Stimulated activated CD4-positive, alpha-beta T cell treated with anti-CD3 and anti-CD28 coated beads, Interleukin-15, amount 100 ng/mL, for 1 hour (primary cell): ENCODE measurements around the gene EXPH5.

ENCODE experiments used
- DNase-seq, 2 donors: peaks; one replicate each; pipeline ENCODE4 v3.0.0-alpha.2; 2020; ENCODE audit warnings: low read depth in 1 of 2, low spot score in 1 of 2

The EXPH5 gene

DNA sequence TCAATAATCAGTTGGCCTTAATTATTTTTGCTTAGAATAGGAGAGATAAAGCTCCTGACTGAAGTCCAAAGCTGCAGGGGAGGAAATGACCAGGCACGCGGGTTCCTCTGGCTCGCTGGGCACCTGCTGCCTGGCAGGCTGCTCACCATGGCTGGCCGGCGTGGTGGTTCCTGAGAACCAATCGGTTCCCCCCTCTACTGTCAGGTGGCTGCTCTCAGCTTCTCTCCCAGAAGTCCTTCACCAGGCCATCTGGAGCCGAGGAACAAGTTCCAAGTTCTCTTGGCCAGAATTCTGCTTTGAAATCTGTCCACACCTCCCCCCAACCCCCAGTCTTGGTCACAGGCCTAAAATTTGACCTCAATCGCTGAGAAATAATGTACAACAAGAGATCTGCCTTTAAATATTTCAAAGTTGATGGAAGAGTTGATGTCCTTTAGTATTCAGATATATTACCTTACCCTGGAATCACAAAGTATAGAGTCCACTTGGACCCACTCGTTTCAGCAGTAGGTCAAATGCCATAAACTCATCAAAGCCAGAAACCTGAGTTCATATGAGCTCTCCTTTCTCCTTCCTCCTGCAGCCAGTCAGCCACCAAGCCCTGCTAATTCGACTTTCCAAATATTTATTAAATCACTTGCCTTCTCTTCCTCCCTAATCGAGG is 25.2 kb downstream of the EXPH5 start:
- DNase-seq: no peak

DNA sequence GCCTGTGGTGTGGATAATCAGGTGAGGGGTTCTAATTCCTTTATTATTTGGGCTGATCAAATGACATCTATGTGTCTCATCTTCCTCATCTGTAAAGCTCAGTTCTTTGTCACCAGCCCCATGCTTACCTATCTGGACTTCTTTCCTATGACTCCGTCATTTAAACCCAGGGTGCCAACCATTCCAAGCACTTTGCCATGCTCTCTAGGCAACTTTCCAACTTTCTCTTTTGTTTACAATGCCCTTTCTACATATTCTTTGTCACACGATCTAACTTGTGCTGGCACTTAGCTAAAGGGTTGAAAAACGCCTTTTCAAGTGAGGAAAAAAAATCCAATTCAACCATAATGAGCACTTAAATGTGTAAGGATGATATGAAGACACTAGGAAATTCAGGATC is 27.9 kb downstream of the EXPH5 start:
- no peak for DNase-seq

DNA sequence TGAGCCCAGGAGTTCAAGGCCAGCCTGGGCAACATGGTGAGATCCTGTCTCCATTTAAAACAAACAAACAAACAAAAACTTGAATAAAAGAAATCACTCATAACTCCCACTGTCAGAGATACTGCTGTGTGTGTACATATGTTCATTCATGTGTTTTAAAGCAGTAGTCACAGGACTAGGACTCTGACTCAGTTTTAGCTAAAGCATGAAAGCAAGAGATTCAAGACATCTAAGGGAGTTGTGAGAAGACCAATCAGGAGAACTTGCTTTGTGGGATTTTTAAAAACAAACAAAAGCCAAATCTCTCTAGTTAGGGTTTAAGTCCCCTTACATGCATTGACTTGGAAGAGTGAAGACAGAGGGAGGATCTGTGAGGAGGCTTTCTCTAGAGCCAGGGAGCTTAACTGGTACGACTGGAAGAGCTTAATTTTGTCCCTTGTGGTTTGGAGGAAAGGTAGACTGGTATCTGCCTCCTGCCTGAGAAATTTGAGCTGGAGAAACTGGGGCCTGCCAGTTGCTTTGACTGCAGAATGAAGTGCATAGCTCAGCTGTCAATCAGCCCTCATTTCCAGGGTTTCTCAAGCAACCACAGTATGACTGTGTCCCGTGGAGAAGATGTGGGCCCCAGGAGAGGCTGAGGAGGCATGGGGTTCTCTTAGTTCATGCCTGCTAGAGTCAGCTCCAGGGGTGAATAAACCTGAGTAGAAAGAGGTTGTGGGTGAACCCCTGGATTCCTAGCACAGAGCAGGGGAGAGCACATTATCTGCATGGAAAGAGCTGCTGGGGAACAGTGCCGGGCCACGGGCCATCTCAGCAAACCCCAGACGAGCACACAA is 30.6 kb downstream of the EXPH5 start:
- no peak for DNase-seq

DNA sequence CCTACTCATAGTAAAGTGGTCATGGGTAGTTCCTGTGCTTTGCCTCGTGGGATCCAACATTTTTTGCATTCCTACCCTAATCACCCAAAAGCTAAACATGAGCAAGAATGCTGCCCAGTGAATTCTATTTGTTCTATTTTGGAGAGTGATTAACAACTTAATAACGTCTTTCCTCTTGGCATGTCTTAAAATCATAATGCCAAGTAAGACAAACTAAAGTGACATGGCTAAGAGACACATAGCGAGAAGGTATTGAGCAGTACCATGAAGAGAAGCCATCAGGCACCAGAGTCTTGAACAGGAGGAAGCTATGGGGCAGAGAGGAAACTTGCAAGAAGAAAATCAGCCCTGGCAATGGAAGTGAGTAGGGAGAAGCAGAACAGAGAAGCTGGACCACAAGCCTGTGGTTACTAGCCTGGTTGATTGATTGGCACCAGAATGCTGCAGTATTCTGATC is 32.0 kb downstream of the EXPH5 start:
- DNase-seq: no peak

DNA sequence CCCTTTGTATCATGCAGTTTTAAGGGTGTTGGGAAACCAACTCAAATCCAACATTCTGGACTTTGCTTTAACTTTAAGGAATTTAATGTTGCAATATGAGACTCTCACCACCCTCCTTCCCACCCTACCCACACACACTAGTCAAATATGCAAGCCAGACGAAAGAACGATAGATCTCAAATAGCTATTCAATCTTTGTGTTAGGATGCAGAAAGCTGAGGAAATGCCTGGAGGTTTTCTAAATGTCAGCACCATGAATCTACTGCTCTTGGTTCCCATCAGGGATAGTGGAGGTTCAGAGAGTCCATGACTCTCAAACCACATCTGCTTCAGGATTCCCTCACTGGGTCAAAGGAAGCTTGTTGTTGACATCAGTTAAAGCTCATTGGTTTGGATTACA is 33.7 kb downstream of the EXPH5 start:
- no peak for DNase-seq

DNA sequence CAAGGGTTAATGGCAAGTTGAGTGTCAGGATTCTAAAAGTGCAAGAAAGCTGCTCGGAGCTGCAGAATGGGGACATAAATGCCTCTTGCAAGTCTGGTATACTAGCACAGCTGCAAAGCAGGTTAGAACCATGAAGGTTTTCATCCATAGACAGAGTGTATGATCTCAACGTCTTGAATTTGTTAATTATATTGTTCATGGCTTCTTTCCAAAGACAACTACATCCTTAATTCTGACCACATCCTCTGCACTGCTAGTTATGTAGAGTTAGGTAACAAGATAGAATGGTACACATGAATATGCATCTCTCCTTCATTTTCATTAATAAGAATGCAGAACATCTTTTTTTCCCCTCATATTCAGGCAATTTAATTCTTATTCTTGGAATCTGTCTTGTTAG is 34.2 kb downstream of the EXPH5 start:
- DNase-seq: no peak

DNA sequence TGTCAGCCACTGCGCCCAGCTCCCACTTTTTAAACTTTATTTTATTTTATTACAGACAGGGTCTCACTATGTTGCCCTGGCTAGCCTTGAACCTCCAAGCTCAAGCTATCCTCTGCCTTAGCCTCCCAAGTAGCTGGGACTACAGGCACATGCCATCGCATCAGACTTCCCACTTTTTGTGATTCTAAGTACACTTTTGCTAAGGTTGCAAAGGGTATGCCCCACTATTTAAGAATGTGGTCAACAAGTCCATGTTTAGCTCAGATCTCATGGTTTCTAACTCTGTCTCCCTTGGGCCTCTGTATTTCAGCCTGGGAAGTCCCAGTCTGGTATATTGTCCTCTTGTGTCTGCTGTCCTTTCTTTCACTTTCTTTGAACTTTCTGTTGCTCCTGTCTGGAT is 35.3 kb downstream of the EXPH5 start:
- DNase-seq: no peak

DNA sequence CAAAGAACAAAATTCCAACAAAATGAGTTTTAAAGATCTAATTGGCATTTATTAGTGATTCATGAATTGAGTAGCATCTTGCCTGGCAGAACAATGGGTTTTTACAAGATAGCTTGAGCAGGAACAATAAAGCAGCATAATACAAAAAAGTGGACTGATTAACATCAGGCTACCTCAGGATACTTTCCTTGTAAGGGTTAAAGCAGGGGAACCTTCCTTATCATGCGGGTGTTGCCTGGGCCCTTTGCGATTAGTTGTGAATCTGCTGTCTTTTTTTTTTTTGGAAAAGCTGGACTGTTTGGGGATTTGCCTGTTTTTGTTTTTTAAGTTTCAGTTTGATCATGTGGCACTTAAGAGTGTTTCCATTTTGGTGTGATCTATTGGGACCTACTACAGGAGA is 37.5 kb downstream of the EXPH5 start:
- DNase-seq: no peak

DNA sequence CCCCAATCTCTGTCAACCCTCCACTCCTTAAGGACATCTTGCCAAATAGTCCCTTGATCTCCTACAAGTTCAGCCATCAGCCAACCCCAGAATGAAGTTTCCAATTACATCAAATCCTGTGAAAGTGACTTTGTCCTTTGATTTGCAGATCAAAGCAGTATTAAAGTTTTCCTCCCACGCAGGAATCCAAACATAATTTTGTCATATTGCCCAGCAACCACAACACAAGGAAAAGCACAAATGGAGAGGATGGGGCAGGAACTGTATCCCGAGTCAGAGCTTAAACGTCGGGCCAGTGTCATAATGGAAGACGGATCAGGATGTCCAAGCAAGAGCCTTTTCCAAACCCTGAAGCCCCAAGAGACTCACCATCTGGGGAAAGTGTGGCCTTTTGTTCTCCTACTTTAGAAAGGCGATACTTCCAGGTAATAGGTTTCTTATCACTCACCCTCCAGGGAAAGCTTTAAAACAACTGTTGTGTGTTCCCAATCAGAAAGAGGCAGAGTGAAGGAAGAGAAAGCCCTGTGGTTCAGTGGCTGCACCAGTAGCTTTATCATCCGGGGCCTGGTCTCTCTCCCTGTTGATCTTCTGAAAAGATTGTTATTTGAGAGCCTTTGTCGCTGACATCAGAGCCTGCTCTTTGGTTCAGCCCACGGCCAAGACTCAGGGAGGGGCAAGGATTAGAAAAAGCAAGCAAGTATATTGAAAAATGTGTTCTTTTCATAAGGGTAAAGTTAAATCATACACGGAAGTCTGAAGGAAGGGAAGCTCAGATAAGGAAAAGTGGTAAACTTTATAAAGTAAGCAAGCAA is 41.7 kb downstream of the EXPH5 start:
- DNase-seq: no peak

DNA sequence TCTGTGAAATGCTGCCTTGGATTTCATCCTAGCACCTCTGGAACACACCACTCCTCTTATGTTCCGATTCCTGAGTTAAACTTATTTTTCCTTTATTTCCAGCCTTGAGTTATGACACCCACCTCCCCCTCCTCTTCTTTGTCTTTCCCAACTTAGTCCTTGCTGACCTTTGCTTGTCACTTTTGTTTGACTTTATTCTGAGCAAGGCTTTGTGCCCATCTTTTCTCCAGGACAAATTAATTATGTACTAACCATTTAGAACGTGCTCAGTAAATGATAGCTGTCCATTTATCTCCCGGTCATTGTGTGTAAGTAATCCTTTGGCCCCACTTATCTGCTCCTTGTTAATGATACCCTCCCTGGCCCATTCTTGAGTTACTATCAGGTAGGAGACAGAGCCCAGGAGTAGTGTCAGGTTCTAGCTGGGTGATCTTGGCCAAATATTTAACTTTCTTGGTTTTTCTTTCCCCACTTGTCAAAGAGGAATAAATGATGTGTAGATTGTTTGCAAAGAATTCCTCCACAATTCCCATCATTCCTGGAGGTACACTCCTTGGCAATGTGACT is 44.2 kb downstream of the EXPH5 start:
- no peak for DNase-seq

DNA sequence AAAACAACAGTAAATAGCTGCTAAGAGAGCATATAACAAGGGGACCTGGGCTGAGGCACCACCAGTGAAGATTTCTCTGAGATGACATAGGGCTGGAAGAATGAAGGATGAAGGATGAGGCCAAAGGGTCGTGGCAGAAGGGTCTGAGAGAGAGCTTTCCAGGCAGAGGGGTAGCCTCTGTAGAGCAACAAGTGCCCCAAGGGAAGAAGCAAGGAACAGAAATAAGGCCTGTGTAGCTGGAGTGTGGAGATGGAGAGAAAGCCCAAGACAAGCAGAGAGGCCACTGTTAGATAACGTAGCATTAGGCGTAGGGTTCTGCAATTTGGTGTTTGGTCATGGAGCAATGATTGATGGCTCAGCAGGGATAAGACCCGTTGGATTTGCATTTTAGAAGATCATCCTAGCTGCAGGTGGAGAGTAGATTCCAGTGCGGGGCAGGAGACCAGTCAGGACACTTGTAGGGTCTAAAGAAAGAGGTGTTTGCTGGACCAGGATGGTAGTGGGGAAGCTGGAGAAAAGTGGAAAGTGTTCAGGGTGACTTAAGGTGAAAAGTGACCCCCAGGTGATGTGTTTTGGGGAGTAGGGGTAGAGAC is 47.6 kb downstream of the EXPH5 start:
- DNase-seq: no peak

DNA sequence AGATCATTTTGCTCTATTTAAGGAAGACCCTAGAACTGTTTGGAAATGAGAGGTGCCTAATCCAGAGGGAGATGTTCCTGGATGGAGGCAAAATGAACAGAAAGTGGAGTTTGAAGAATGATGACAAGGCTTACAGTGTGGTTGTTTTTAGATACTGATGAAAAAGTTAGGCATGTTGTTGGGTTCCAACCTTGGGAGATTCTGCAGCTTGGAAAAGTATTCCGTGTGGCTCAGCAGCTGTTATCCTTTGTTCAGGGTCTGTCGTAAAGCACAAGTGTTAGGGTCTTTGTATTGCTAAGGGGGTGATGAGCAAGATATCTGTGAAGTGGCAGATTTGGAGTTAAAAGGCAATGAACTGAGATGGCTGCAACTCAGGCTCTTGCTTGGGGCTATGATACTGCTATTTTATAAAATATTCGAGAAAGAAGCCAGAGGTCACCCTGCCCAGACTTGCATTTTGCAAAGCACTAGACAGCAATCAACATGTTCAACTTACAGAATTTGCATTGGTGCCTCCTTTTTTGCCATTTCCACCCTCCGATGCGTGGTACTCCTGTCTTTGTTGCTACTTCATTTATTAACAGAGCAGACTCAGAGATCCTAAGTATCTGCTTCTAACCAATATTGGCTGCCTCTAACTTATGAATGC is 50.1 kb downstream of the EXPH5 start:
- DNase-seq: no peak

DNA sequence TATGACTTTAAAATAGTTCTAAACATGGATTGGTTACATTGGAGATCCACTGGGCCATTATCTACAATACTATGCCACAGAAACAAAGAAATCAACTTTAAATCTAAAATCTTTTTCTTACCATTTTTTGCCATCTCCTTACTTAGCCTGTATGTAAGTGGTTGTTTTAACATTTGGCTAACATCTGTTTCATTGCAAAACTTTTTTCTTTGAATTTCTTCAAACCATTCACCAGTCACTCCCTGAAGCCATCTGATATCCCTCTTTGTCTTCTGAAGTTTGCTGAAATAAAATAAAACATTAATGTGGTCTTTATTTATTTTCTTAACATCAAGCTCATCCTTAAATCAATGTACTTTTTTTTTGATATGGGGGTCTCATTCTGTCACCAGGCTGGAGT is 52.0 kb downstream of the EXPH5 start:
- DNase-seq: no peak

DNA sequence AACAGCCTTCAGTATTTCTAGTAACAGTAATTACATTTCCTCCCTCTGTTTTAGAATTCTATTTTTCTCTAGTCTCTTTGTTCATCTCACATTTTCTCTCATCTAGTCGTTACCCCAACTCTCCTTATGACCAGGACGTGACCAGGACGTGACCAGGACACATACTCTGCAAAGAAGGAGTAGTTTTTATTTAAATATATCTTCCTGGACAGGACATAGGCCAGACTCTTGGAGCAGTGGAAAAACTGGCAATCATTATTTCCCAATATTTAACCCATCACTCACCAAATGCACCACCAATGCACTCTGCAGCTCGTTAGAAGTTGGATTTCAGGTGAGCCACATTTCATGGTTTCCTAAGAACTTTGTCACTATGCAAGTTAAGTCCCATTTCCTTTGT is 55.1 kb downstream of the EXPH5 start:
- DNase-seq: no peak

DNA sequence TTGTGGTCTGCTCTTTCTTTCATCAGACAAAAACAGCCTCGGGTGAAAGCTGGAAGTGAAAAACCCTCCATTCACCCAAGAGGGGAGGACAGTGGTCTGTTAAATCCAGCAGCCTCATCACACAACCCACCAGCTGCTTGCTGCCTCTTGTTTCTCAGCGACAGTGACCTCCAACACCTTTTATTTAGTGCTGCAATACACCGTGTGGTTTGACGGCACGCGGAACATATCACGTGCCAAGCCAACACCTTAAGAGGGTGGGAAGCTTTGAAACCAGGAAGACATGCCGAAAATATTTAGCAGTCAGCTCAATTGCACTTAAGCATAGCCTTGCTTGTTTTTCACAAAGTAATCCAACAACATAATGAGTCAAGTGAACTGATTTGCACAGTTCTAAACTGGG is 55.5 kb downstream of the EXPH5 start:
- no peak for DNase-seq

DNA sequence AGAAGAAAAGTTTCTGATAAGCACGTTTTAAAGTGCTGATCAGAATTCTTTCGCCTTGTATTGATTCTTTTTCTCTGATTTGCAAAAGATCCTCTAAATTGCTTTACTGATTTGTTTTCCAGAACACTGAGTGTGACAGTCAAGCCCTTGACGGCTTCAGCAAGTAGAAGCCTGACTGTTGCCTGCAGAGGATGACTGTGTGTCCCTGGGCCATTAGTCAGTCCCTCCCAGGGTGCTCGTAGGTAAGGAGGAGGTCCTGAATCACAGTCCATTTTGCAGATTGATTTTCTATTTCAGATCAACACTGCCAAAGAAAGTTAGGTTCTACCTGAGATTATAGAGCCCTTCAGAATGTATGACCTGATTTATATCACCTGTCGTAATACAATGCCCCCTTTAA is 56.8 kb downstream of the EXPH5 start:
- DNase-seq: no peak

DNA sequence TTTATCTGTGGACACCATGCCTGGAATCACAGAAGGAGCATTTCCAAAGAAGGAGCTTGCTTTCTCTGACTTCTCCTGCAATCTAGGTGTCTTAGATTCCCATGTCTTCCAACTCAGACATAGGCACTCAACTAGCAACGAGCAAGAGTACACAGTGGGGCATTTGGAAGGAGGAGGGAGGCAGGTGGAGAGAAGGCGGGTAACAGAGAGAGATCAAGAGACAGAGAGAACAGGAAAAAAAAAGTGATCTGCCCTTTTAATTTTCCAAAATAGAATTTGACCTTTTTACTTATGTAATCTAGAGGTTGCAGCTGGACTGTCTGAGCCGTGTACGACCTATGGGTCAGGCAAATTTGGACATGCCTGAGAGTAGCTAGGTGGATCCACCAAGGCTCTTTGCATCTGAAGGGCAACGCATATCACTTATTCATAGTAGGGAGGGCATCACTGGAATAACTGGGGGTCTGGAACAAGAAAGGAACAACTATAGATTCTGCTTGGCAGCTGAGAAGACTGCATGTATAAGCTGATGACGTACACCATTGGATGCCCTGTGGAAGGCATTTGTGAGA is 58.1 kb downstream of the EXPH5 start:
- no peak for DNase-seq

DNA sequence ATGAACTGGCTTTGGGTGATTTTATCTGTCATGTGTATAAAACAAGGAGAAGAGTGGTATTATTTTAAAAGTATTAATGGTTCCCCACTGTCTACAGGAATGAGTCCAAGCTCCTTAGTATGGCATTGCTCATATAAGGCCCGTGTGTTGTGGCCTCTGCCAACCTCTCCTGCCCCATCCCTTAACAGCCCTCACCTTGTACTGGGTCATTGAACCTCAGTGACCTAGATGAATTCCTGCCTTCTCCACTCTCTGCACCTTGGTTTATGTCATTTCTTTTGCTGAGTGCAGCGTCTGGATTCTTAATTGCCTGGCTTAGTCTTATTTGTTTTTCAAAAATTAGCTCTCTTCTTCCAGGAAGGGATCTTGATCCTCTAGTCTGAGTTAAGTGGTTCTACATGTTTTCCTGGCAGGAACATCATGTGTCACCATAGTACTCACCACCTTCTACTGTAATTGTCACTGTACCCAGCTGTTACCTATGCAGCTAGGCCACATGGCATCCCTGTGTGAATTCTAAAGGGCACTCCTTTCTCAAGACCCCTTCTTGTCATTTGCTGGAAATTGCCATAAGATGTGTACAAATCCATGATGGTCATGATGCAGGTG is 59.2 kb downstream of the EXPH5 start:
- DNase-seq: no peak

DNA sequence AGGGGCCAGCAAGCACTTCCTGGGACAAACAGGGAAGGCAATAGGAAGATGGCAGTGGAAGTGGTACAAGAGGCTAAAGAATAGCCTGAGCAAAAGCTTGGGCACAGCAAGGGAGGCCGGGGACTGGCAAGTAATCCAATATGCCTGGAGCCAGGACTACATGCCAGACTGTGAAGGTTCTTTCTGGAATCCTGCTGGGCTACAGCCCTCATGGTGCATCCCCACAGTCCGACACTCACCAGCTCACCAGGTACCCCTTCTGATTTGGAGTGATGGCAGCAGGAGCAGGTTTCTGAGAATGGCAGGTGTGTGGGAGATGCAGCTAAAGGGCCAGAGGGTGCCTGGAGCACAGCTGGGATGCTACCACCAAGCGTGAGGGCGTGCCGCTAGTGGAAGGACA is 63.1 kb downstream of the EXPH5 start:
- DNase-seq: no peak

DNA sequence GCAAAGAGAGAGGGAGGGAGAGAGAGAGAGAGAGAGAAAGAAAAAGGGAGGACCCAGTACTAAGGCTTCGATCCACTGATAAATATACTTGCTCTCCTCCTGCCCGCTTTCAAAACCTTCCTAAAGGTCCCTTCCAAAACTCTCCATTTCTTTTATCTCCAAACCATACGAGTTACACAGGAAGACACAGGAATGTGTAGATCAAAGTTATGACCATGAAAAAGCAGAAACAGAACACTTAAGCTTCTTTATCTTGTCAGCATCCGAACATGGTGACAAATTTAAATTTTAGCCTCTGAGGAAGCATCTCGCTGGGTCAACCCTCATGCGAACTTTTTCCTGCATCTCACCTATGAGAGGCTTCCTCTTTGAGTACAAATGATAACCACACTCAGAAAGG is 66.2 kb downstream of the EXPH5 start:
- DNase-seq: no peak
